NCI-H1105 (cell line): ENCODE results near the gene UGGT2.
"Not testable (repeated sequence)": the region's sequence is repeated elsewhere in the genome, so short reads cannot be mapped to it uniquely, and the experiment has no call there.

Experiments
- DNase-seq: peaks from one replicate; lab custom pipeline; 2025; lab: John Stamatoyannopoulos, UW

The UGGT2 gene

DNA sequence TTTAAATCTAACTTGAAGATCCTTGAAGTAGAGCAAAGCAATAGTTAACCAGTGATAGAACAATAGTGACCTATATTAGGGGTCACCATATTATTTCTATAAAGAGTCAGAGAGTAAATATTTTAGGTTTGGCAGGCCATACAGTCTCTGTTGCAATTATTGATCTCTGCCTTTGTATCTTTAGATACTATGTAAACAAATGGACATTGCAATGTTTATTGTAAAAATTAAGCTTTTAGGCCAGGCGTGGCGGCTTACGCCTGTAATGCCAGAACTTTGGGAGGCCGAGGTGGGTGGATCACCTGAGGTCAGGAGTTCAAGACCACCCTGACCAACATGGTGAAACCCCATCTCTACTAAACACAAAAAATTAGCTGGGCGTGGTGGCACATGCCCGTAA is 80.5 kb downstream of the UGGT2 start:
- not testable (repeated sequence) for DNase-seq

DNA sequence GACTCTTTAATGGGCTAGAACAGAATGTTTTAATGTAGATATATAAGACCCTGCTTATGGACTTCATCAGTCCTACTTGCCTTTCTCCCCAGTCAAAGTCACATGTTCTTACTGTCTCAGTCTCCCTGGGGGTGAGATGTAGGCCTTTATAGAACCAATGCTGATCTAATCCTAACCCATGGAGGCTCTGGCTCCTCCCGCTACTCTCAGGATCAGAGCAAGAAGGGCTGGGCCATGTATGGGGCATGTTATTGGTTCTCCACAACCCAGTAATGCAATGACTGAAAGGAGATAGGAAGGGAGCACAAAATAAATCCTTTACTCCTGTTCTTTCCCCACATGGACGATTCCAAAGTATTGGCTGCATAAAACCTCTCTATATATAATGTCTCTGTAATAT is 82.3 kb downstream of the UGGT2 start:
- no peak for DNase-seq

DNA sequence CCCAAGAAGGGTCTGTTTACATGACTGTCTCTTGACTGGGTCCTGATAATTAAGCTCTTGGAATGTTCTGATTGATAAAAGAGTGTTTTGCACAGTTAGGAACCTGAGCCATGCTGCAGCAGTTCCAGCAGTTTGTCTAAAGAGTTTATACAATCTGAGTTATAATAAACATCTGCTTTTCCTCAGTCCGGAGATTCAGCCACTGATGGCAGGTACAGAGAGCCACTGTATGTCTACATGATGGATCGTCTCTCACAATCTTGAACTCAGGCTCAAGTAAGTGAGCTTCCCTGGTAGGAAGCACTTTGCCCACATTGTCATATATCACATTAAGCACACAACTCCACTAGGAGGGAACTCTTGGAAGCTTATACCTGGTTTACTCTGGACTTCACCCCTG is 84.3 kb downstream of the UGGT2 start:
- DNase-seq: no peak

DNA sequence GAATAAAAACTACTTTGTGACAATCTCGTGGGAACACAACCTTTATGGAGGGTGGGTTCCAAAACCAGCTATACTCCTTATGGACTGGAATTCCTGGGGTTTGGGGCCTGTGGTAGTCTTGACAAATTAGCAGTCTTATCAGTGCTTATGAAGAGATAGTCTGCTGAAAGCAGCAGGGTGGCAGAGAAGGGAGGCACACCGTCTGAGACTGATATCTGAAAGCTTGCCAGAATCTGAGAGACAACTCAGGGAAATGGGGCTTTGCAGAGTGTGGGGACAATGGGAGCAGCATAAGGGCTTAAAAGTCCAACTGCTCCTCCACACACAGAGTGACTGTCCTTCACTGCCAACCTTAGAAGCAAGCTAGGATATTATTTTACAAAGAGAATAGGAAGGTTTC is 95.9 kb downstream of the UGGT2 start:
- DNase-seq: no peak

DNA sequence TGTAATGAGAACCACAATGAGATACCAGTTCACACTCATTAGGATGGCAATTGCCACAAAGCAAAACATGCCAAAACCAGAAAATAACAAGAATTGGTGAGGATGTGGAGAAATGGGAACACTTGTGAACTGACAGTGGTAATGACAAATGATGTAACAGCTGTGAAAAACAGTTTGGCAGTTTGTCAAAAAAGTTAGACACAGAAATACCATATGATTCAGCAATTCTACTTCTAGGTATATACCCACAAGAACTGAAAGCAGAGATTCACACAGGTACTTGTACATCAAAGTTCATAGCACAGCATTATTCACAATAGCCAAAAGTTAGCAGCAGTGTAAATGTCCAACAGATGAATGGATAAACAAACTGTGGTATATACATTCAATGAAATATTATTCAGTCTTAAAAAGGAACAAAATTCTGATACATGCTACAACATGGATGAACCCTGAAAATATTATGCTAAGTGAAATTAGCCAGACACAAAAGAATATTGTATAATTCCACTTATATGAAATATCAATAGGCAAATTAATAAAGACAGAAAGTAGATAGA is 96.5 kb downstream of the UGGT2 start:
- DNase-seq: no peak

DNA sequence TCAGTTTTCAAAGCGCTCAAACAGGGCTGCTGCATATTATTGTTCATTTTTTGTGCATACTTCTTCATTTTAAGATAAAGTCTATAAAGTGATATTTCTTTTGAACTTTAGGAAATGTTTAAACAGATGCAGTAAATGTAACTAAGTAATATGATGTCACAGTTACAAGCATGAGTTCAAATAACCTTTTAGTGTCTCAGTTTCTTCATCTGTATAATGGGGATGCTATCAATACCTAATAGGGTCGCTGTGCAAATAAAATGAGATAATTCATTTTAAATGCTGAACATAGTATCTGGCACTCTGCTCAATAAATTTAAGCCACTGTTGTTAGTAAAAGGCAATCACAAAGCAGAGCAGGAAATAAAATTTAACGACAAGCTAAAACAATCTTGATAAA is 97.5 kb downstream of the UGGT2 start:
- no peak for DNase-seq

DNA sequence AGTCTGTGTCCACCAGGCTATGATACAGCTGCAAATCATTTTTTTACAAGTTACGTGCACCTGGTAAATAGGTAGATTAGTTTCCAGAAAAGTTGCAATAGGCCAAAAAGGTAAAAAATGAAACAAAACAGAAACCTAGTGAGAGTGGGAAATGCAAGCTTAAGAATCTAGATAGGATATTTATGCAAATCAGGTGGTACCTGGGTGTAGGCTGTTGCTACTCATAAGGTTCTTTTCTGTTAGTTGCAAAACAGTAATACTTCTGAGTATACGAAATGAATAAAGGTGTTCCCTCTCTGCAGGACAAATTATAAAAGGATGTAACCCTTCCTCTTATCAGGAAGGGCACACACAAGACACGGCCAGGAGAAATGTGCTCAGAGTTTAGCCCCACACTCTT is 97.9 kb downstream of the UGGT2 start:
- no peak for DNase-seq

DNA sequence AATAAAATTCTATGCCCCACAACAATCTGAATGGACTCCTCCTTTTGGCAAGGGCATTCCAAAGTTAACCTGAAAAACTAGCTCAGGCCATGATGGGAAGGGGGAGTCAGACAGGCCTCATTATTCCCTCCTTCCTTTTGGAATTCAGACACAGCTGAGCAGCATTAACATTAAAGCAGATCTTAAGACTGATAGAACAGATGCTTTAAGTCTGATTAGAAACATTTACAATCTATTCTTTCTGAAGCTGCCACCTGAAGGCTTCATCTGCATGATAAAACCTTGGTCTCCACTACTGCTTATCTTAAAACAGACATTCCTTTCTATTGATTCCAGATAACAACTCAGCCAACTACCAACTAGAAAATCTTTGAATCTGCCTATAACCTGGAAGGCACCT is 98.9 kb downstream of the UGGT2 start:
- DNase-seq: no peak

DNA sequence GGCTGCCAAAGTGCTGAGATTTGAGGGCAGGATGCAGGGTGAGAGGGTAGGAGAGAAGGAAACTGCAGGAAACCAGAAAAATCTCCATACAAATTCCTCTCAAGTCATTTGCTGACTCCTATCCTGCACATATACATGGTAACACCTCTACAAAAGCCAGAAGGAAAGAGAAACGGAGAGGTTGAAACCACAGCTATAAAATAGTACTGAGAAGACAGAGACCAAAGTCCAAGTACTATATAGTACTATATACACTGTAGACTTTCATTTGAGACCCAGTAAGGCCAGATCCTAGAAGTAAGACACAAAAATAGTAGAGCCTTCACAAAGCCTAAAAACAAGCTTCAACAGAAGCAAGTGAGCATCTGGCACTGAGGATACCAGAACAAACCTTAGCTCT is 103.1 kb downstream of the UGGT2 start:
- DNase-seq: no peak

DNA sequence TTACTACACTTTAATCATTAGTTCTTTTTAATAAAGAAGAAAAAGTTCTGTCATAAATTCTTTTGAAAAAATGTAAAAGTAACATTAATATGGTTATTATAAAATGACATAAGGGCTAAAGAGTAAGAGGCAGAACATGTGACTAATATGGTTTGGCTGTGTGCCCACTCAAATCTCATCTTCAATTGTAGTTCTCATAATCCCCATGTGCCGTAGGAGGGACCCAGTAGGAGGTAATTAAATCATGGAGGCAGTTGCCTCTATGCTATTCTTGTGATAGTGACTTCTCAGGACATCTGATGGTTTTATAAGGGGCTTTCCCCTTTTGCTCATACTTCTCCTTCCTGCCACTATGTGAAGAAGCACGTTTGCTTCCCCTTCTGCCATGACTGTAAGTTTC is 104.5 kb downstream of the UGGT2 start:
- DNase-seq: no peak

DNA sequence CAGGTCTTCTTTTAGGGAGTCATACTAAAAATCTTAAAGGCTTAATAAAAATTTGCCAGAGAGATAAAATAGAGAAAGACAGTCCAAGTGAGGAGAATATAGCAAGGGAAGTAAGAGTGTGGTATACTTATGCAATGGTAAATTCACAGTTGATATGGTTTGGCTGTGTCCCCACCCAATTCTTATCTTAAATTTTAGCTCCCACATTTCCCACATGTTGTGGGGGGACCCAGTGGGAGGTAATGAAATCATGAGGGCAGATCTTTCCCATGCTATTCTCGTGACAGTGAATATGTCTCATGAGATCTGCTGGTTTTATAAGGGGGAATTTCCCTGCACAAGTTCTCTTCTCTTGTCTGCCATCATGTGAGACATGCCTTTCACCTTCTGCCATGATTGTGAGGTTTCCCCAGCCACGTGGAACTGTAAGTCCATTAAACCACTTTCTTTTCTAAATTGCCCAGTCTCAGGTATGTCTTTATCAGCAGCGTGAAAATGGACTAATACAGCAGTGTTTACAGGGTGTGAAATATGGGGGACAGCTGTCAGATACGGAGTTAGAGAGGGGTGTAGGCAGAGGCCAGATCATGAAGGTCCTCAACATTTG is 115.4 kb downstream of the UGGT2 start:
- no peak for DNase-seq

DNA sequence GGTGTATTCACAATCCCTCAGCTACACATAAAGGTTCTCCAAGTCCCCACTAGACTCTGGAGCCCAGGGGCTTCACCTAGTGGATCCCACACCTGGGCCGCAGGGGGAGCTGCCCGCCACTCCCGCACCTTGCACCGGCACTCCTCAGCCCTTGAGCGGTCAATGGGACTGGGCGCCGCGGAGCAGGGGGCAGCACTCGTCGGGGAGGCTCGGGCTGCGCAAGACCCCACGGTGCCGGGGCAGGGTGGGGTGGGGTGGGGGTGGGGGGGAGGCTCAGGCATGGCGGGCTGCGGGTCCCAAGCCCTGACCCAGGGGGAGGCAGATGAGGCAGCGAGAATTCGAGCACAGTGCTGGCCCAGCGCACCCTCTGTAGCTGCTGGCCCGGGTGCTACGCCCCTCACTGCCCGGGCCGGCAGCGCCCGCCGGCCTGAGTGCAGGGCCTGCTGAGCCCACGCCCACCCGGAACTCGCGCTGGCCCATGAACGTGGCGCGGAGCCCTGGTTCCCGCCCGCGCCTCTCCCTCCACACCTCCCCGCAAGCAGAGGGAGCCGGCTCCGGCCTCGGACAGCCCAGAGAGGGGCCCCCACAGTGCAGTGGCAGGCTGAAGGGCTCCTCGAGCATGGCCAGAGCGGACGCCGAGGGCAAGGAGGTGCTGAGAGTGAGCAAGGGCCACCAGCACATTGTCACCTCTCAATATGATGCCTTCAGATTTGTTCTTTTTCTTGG is 121.7 kb downstream of the UGGT2 start:
- no peak for DNase-seq

DNA sequence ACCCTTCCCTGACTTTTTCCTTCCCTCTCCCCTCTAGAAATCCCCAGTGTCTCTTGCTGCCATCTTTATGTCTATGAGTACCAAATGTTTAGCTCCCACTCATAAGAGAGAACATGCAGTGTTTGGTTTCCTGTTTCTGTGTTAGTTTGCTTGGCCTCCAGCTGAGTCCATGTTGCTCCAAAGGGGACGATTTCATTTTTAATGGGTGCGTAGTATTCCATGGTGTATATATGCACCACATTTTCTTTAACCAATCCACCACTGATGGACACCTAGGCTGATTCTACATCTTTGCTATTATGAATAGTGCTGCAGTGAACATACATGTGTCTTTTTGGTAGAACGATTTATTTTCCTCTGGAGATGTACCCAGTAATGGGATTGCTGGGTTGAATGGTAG is 123.8 kb downstream of the UGGT2 start:
- DNase-seq: no peak

DNA sequence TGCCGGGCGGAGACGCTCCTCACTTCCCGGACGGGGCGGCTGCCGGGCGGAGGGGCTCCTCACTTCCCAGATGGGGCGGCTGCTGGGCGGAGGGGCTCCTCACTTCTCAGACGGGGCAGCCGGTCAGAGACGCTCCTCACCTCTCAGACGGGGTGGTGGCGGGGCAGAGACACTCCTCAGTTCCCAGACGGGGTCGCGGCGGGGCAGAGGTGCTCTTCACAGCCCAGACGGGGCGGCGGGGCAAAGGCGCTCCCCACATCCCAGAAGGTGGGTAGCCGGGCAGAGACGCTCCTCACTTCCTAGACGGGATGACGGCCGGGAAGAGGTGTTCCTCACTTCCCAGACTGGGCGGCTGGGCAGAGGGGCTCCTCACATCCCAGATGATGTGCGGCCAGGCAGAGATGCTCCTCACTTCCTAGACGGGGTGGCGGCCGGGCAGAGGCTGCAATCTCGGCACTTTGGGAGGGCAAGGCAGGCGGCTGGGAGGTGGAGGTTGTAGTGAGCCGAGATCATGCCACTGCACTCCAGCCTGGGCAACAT is 124.8 kb downstream of the UGGT2 start:
- not testable (repeated sequence) for DNase-seq

DNA sequence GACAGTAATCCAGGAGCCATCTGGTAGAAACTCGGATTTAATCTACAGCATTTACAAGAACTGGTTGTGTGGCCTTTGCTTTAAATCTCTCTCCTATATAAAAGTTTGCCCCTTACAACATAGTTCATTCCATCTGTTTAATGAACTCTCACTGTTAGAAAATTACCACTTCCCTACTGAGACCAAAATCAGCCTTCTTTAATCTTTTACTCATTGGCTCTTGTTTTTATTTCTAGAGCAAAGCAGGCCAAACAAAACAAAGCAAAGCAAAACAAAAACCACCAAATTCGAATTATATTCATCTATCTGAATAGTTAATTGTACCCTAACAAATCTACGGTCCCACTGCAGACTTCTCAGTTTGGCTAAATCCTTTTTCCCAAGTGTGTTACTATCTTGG is 127.0 kb downstream of the UGGT2 start:
- DNase-seq: no peak

DNA sequence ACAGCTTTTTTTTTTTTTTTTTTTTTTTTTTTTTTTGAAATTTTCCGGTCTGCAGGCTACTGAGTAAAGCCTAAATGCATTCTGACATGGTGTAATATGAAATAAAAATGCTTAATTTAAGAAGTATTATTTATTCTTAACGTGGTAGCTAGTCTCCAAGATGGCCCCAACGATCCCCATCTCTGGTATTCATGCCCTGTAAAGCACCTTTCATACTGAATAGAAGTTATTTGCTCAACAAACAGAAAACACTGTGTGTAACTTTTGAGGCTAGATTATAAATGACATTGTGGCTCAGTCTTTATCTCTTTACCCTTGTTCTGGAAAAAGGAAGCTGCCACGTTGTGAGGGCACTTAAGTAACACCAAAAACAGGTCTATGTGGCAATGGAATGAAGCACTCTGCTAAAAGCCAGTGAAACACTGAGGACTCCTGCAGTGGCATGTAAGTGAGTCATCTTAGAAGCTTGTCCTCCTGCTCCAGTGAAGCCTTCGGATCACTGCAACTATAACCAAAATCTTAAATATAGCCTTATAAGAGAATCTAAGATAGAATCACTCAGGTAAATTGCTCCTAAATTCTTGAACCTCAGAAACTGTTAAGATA is 128.7 kb downstream of the UGGT2 start:
- no peak for DNase-seq

DNA sequence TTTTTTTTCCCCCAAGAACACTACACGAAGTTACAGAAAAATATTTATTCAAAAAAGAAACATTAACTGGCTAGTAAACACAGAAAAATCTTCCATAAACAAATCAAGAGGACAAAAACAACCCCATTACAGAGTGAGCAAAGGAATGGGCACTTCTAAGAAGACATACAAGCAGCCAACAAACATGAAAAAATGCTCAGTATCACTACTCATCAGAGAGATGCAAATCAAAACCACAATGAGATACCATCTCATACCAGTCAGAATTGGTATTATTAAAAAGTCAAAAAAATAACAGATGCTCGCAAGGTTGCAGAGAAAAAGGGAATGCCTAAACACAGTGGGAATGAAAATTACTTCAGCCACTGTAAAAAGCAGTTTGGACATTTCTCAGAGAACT is 131.7 kb downstream of the UGGT2 start:
- no peak for DNase-seq

DNA sequence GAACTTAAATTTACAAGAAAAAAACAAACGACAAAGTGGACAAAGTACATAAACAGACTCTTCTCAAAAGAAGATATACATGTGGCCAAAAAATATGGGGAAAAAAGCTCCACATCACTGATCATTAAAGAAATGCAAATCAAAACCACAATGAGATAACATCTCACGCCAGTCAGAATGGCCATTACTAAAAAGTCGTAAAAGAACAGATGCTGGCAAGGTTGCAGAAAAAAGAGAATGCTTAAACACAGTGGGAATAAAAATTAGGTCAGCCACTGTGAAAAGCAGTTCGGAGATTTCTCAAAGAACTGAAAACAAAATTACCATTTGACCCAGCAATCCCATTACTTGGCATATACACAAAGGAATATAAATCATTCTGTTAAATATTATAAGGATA is 132.7 kb downstream of the UGGT2 start:
- DNase-seq: no peak

DNA sequence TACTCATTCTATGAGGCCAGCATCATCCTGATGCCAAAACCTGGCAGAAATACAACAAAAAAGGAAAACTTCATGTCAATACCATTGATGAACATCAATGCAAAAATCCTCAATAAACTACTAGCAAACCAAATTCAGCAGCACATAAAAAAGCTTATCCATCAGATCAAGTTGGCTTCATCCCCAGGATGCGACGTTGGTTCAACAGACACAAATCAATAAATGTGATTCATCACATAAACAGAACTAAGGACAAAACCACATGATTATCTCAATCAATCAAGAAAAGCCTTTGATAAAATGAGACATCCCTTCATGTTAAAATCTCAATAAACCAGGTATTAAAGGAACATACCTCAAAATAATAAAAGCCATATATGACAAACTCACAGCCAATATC is 134.3 kb downstream of the UGGT2 start:
- no peak for DNase-seq

DNA sequence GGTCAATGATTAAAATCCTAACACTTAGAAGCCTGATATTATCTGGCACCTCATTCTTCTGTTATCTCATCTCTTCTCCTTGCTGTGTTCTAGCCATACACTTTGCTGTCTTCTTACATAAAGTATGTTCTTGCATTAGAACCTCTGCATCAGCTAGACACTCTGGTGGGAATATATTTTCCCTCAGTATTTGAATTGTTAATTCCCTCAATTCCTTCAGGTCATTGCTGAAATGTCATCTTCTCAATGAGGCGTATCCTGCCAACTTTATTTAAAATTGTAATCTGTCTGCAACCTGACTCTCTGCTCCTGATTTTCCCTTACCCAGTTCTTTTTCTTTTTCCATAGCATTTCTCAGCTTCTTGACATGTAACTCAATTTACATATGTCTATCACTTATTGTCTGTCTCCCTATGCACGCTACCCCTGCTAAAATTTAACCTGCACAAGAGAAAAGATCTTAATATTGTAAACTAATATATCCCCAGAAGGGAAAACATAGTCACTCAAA is 138.2 kb downstream of the UGGT2 start:
- no peak for DNase-seq

DNA sequence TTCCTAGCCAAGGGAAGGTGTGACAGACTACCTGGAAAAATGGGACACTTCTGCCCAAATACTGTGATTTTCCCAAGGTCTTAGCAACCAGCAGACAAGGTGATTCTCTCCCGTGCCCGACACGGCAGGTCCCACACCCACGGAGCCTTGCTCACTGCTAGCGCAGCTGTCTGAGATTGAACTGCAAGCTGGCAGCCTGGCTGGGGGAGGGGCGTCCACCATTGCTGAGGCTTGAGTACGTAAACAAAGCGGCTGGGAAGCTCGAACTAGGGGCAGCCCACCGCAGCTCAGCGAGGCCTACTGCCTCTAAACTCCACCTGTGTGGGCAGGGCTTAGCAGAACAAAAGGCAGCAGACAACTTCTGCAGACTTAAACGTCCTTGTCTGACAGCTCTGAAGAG is 146.2 kb downstream of the UGGT2 start:
- DNase-seq: no peak

DNA sequence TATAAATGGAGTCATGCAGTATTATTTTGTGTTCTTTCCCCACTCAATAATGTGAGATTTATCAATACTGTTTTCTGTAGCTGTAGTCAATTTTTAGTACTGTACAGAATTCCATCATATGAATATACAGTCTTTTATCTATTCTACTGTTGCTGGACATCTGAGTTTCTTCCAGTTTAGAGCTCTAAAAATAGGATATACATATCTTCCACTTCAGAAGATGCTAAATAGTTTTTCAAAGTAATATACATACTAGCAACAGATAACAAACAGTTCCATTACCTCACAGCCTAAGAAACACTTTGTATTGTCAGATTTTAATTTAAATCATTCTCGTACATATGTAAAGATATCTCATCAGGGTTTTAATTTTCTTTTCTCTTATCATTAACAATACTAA is 149.6 kb downstream of the UGGT2 start:
- no peak for DNase-seq

DNA sequence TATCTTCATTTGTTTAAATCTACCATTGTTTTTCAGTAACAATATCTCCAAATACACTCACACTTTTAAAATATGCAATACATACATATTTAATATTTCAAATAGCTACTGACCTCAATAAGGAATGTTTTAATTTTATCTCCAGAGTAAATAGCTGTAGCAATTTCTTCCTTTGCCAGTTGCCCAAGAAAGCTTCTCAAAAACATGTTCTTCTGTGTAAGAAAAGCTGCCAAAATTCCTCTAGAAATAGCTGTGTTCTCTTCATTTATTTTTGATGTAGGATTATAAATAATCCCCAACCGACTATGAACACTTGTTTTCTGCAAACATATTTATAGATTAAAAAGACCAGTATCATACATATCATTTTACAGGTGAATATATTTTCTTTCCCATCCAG is 150.5 kb downstream of the UGGT2 start:
- DNase-seq: no peak
